ENCODE measurements around the gene DDX52.
"Not testable (repeated sequence)": the region's sequence is repeated elsewhere in the genome, so short reads cannot be mapped to it uniquely, and the experiment has no call there.

The DDX52 gene

GRCh38 chr17:37643118-37643766 lies at the start of gene DDX52:
Gene DDX52 (minus strand): TSS chr17:37643446. CDS start chr17:37643420, 26 bp downstream.
- DNase-seq (ENCODE audit: low read depth, low spot score) = peak; percentile 25

- DNase-seq (ENCODE audit: low read depth, low spot score) = no peak
Observed at GRCh38 chr17:37691807-37692206, 48.6 kb upstream of the DDX52 start.

- DNase-seq (ENCODE audit: low read depth, low spot score) = no peak
Observed at GRCh38 chr17:37689317-37689716, 46.1 kb upstream of the DDX52 start.

GRCh38 chr17:37683454-37683984 lies 40.3 kb upstream of the DDX52 start:
- DNase-seq (ENCODE audit: low read depth, low spot score) = no peak

GRCh38 chr17:37682007-37682406 lies 38.8 kb upstream of the DDX52 start:
- DNase-seq (ENCODE audit: low read depth, low spot score) = no peak

- not testable (repeated sequence) for DNase-seq (ENCODE audit: low read depth, low spot score)
Observed at GRCh38 chr17:37679995-37680394, 36.7 kb upstream of the DDX52 start.

- DNase-seq (ENCODE audit: low read depth, low spot score) = no peak
Observed at GRCh38 chr17:37678036-37678435, 34.8 kb upstream of the DDX52 start.

GRCh38 chr17:37677021-37677420 lies 33.8 kb upstream of the DDX52 start:
- no peak for DNase-seq (ENCODE audit: low read depth, low spot score)

- no peak for DNase-seq (ENCODE audit: low read depth, low spot score)
Observed at GRCh38 chr17:37676115-37676925, 33.1 kb upstream of the DDX52 start.

- DNase-seq (ENCODE audit: low read depth, low spot score) = no peak
Observed at GRCh38 chr17:37674511-37674910, 31.3 kb upstream of the DDX52 start.

- no peak for DNase-seq (ENCODE audit: low read depth, low spot score)
Observed at GRCh38 chr17:37673386-37673785, 30.1 kb upstream of the DDX52 start.

- no peak for DNase-seq (ENCODE audit: low read depth, low spot score)
Observed at GRCh38 chr17:37672548-37673078, 29.4 kb upstream of the DDX52 start.

GRCh38 chr17:37671824-37672547 lies 28.7 kb upstream of the DDX52 start:
- DNase-seq (ENCODE audit: low read depth, low spot score) = no peak

- no peak for DNase-seq (ENCODE audit: low read depth, low spot score)
Observed at GRCh38 chr17:37671028-37671823, 28.0 kb upstream of the DDX52 start.

GRCh38 chr17:37667039-37667438 lies 23.8 kb upstream of the DDX52 start:
- DNase-seq (ENCODE audit: low read depth, low spot score) = no peak

GRCh38 chr17:37664214-37664613 lies 21.0 kb upstream of the DDX52 start:
- DNase-seq (ENCODE audit: low read depth, low spot score) = no peak

GRCh38 chr17:37662353-37662752 lies 19.1 kb upstream of the DDX52 start:
- DNase-seq (ENCODE audit: low read depth, low spot score) = no peak

- DNase-seq (ENCODE audit: low read depth, low spot score) = no peak
Observed at GRCh38 chr17:37661400-37662014, 18.3 kb upstream of the DDX52 start.

- no peak for DNase-seq (ENCODE audit: low read depth, low spot score)
Observed at GRCh38 chr17:37659925-37660324, 16.7 kb upstream of the DDX52 start.

GRCh38 chr17:37657202-37657601 lies 14.0 kb upstream of the DDX52 start:
- DNase-seq (ENCODE audit: low read depth, low spot score) = no peak

GRCh38 chr17:37651849-37652248 lies 8.6 kb upstream of the DDX52 start:
- DNase-seq (ENCODE audit: low read depth, low spot score) = no peak

All from iPS DF 19.7 (cell line).